ENCODE data around the gene THTPA.
"Not testable (repeated sequence)": the region's sequence is repeated elsewhere in the genome, so short reads cannot be mapped to it uniquely, and the experiment has no call there.

The THTPA gene

DNA sequence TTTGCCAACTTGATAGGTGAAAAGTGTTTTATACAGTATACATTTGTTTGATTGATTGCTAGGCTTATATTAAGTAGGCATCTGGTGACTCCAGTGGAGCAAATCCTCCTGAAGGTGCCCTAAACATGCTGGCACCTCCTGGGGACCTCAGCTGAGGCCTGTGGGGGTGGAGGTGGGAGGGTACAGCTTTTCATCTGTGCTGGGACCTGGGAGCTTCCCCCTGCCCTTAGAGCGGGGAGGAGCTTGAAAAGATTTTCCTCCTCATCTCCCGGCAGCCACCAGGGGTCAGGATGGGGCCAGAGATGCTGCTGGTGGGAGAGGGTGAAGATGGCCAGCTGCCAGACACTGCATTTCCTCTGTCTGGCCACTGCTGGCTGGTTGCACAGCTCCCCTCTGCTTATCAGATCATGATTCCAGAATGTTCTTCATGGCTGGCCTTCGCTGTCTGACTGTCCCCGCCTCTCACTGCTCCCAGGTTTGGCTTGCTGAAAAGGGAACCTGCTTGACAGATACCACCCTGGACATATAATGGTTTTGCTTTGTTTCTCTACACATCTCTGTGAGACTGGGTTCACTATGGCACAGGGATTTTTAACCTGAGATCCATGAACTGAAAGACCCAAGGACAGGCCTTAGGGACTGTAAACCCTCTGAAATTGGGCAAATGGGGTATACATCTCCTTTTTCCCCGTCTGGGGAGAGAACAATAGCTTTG, 33.0 kb downstream of the THTPA start:
- Histone ChIP-seq H3K79me2 (no peaks in the 10 kb centered on the region), H2AFZ (peak overlapping the region; percentile 83), H3K4me2 (ENCODE audit: low read length) (no peak overlapping the region), H3K4me3 (ENCODE audit: low read depth, low read length) (no peak overlapping the region), H3K36me3 (ENCODE audit: control insufficient read depth, insufficient read depth, low read length) (no peaks in the 10 kb centered on the region), H3K27me3 (ENCODE audit: control insufficient read depth, insufficient read depth, low read length) (no peaks in the 10 kb centered on the region), H3K4me1 (peaks cover 7% of the 10 kb centered on the region), H3K9ac (no peak overlapping the region), H3K9me3 (ENCODE audit: control insufficient read depth, low read length) (no peaks in the 10 kb centered on the region), H3K27ac (no peak overlapping the region)
- TF ChIP-seq, protein P1, sequence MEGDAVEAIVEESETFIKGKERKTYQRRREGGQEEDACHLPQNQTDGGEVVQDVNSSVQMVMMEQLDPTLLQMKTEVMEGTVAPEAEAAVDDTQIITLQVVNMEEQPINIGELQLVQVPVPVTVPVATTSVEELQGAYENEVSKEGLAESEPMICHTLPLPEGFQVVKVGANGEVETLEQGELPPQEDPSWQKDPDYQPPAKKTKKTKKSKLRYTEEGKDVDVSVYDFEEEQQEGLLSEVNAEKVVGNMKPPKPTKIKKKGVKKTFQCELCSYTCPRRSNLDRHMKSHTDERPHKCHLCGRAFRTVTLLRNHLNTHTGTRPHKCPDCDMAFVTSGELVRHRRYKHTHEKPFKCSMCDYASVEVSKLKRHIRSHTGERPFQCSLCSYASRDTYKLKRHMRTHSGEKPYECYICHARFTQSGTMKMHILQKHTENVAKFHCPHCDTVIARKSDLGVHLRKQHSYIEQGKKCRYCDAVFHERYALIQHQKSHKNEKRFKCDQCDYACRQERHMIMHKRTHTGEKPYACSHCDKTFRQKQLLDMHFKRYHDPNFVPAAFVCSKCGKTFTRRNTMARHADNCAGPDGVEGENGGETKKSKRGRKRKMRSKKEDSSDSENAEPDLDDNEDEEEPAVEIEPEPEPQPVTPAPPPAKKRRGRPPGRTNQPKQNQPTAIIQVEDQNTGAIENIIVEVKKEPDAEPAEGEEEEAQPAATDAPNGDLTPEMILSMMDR (IDR thresholded peaks at IDR 0.05): peak; percentile 88

DNA sequence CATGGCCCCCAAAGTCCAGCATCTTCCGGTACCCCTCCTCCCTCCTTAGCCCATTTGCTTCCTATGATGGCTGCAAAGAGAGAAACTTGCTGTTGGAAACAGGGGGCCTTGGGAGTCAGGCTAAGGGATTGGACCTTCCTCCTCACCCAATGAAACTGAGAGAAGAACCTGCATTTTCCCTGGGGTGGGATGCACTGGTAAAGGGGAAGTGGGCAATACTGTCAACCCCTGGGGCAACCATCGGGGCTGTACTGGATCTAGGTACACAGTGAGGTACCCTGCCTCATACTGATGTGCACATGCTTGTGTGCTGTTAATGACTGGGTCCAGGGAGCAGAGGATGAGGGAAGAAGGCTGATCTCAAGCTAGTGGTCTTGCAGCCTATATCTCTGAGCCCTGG, 33.5 kb downstream of the THTPA start:
- peak overlapping the region; percentile 83 for H2AFZ ChIP-seq
- H3K9ac ChIP-seq: no peak overlapping the region
- TF ChIP-seq, protein P1 (IDR thresholded peaks at IDR 0.05): no peak
- H3K79me2 ChIP-seq: no peaks in the 10 kb centered on the region
- no peaks in the 10 kb centered on the region for H3K9me3 ChIP-seq (ENCODE audit: control insufficient read depth, low read length)
- H3K27ac ChIP-seq: no peak overlapping the region
- H3K36me3 ChIP-seq (ENCODE audit: control insufficient read depth, insufficient read depth, low read length): no peaks in the 10 kb centered on the region
- H3K27me3 ChIP-seq (ENCODE audit: control insufficient read depth, insufficient read depth, low read length): no peaks in the 10 kb centered on the region
- no peak overlapping the region for H3K4me3 ChIP-seq (ENCODE audit: low read depth, low read length)
- H3K4me2 ChIP-seq (ENCODE audit: low read length): no peak overlapping the region
- H3K4me1 ChIP-seq: peaks cover 7% of the 10 kb centered on the region

DNA sequence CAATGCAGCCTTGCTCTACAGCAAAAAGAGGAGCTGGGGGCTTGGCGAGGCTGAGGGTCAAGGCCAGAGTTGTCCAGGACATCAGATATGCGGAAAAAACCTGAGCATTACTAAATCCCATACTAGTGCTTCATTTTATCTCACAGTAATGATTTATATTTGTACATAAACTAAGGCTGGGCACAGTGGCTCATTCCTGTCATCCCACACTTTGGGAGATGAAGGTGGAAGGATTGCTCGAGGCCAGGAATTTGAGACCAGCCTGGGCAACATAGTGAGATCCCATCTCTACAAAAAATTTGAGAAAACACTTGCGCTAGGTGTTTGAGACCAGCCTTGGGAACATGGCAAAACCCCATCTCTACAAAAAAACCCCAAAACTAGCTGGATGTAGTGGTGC, 34.1 kb downstream of the THTPA start:
- no peak overlapping the region for H3K27ac ChIP-seq
- no peak overlapping the region for H2AFZ ChIP-seq
- no peaks in the 10 kb centered on the region for H3K79me2 ChIP-seq

DNA sequence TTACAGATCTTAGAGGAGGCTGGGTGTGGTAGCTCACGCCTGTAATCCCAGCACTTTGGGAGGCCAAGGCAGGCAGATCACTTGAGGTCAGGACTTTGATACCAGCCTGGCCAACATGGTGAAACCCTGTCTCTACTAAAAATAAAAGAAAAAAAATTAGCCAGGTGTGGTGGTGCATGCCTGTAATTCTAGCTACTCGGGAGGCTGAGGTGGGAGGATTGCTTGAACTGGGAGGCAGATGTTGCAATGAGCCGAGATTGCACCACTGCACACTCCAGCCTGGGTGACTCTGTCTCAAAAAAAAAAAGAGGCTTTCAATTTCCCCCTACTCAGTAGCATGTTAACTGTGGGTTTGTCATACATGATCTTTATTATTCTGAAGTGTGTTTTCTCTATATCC, 38.1 kb downstream of the THTPA start:
- not testable (repeated sequence) for H3K79me2 ChIP-seq; H2AFZ ChIP-seq; H3K9me3 ChIP-seq (ENCODE audit: control insufficient read depth, low read length); H3K4me1 ChIP-seq; H3K27me3 ChIP-seq (ENCODE audit: control insufficient read depth, insufficient read depth, low read length); H3K27ac ChIP-seq; H3K4me3 ChIP-seq (ENCODE audit: low read depth, low read length); H3K9ac ChIP-seq; H3K36me3 ChIP-seq (ENCODE audit: control insufficient read depth, insufficient read depth, low read length); H3K4me2 ChIP-seq (ENCODE audit: low read length)

More for the DNA sequence above, 34.1 kb downstream of the THTPA start:
- Histone ChIP-seq H3K27me3 (ENCODE audit: control insufficient read depth, insufficient read depth, low read length) (no peaks in the 10 kb centered on the region), H3K4me3 (ENCODE audit: low read depth, low read length) (no peak overlapping the region), H3K9ac (no peak overlapping the region), H3K4me1 (peaks cover 7% of the 10 kb centered on the region), H3K4me2 (ENCODE audit: low read length) (no peak overlapping the region), H3K36me3 (ENCODE audit: control insufficient read depth, insufficient read depth, low read length) (no peaks in the 10 kb centered on the region), H3K9me3 (ENCODE audit: control insufficient read depth, low read length) (no peaks in the 10 kb centered on the region)
- TF ChIP-seq, protein P1 (IDR thresholded peaks at IDR 0.05): no peak

DNA sequence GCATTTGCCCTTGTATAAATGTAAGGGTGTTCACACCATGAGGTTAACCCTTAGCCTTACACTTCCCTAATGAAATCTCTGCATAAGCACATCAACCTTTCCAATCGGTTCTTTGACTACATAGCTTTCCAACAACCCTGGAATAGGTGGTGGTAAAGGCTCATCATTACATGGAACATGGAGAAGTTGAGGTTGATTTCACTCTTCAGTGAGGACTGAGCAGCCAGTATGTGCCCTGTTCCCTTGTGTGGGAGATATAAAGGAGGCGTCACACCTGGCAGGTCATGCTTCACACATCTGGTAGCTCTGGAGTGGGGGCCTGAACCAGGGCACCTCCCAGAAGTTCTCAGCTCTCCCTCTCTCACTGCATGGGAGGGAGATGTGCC, 44.2 kb downstream of the THTPA start:
- Histone ChIP-seq H3K9ac (no peak overlapping the region), H3K79me2 (no peaks in the 10 kb centered on the region), H3K9me3 (ENCODE audit: control insufficient read depth, low read length) (no peaks in the 10 kb centered on the region), H3K4me1 (no peaks in the 10 kb centered on the region), H3K27ac (no peak overlapping the region), H3K4me3 (ENCODE audit: low read depth, low read length) (no peak overlapping the region), H3K36me3 (ENCODE audit: control insufficient read depth, insufficient read depth, low read length) (no peaks in the 10 kb centered on the region), H2AFZ (no peak overlapping the region), H3K4me2 (ENCODE audit: low read length) (no peak overlapping the region), H3K27me3 (ENCODE audit: control insufficient read depth, insufficient read depth, low read length) (no peaks in the 10 kb centered on the region)
- TF ChIP-seq, protein P1 (IDR thresholded peaks at IDR 0.05): no peak
